Mucosa of descending colon (tissue), 3 donors: Measurements from ENCODE around the gene CNST. TPM values are rescaled to one million over a fixed set of nuclear protein-coding genes. Genes with fewer than 3 reads are reported as not detected.

Experiments
- ATAC-seq: fragments of 200-7000 bp; cut with Tn5 transposase; one replicate; pipeline ENCODE4 v1.9.1; 2020; ENCODE audit warnings: mild to moderate bottlenecking, moderate library complexity
- DNase-seq, 3 donors: peaks; one replicate each; pipeline ENCODE4 v3.0.0-alpha.2; 2020
- H3K36me3 ChIP-seq: fragments of 200-600 bp; one replicate; pipeline ENCODE4 v1.8.0; 2021; ENCODE audit warnings: low read depth, mild to moderate bottlenecking
- H3K4me1 ChIP-seq: fragments of 200-600 bp; one replicate; pipeline ENCODE4 v1.8.0; 2021; ENCODE audit warnings: low read depth, mild to moderate bottlenecking
- H3K4me3 ChIP-seq: fragments of 200-600 bp; one replicate; pipeline ENCODE4 v1.8.0; 2021; ENCODE audit warnings: mild to moderate bottlenecking
- H3K9me3 ChIP-seq: fragments of 200-600 bp; one replicate; pipeline ENCODE4 v1.8.0; 2021; ENCODE audit warnings: mild to moderate bottlenecking
- intact Hi-C, 2 donors: fragments of 100-400 bp; cut with DNase I in 1 of 2; cut with micrococcal nuclease in 1 of 2; formaldehyde crosslinking; loops; one replicate each; pipeline versions ENCODE4 v1.11.0 to v1.11.1; 2022; cut with DNase I, micrococcal nuclease
- total RNA-seq, 3 donors: library from RNA; stranded (reverse); fragmentation: NEBNext Ultra II Directional in 2 of 3; extraction: Animal tissue kit (Norgen Biotek cat#: 25700) in 2 of 3; gene quantifications; one replicate each; pipeline versions ENCODE4 v1.2.1 to v1.2.4, GENCODE V29; 2021 to 2023
- TF ChIP-seq, protein P1 (sequence below): fragments of 200-600 bp; IDR thresholded peaks from one replicate; pipeline ENCODE4 v1.8.0; 2022; ENCODE audit warnings: antibody characterized with exemption, mild to moderate bottlenecking
- donor health status: DM: no; HTN: no; CAD: no; lungs with moderate emphysema.
- donor health status: DM: no; HTN: no; CAD: no.
- donor health status: DM: no; HTN: yes; CAD: no.

Gene CNST
- total RNA-seq, 3 donors from 2014 or later, result 31.6 to 47.7 (median 44.6) TPM

DNA sequence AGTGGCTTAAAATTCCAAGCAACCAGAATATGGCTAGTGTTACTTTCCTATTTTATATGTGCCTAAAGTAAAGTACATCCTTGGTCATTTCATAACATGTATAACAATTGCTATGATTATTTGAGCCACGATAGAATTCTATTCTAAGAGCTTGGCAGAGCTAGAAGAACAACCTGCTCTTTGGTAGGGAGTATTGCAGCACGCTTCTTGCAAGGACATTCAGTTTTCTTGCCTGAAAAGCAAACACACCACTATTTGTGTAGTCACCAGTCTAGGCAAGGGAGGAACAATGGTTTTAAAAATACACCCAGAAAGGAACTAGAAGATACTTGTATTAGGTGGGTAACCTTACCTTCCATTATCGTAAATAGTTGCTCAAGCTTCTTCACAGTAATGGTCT, 51.5 kb downstream of the CNST start:
- DNase-seq, result no peak
- H3K4me3 ChIP-seq, result no peak overlapping the region
- no peaks in the 10 kb centered on the region for H3K36me3 ChIP-seq
- peak; percentile 36 for ATAC-seq
- TF ChIP-seq, protein P1, sequence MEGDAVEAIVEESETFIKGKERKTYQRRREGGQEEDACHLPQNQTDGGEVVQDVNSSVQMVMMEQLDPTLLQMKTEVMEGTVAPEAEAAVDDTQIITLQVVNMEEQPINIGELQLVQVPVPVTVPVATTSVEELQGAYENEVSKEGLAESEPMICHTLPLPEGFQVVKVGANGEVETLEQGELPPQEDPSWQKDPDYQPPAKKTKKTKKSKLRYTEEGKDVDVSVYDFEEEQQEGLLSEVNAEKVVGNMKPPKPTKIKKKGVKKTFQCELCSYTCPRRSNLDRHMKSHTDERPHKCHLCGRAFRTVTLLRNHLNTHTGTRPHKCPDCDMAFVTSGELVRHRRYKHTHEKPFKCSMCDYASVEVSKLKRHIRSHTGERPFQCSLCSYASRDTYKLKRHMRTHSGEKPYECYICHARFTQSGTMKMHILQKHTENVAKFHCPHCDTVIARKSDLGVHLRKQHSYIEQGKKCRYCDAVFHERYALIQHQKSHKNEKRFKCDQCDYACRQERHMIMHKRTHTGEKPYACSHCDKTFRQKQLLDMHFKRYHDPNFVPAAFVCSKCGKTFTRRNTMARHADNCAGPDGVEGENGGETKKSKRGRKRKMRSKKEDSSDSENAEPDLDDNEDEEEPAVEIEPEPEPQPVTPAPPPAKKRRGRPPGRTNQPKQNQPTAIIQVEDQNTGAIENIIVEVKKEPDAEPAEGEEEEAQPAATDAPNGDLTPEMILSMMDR, result no peak
- H3K4me1 ChIP-seq, result no peaks in the 10 kb centered on the region
- intact Hi-C loops, result no loop called here
- H3K9me3 ChIP-seq, result no peaks in the 10 kb centered on the region

DNA sequence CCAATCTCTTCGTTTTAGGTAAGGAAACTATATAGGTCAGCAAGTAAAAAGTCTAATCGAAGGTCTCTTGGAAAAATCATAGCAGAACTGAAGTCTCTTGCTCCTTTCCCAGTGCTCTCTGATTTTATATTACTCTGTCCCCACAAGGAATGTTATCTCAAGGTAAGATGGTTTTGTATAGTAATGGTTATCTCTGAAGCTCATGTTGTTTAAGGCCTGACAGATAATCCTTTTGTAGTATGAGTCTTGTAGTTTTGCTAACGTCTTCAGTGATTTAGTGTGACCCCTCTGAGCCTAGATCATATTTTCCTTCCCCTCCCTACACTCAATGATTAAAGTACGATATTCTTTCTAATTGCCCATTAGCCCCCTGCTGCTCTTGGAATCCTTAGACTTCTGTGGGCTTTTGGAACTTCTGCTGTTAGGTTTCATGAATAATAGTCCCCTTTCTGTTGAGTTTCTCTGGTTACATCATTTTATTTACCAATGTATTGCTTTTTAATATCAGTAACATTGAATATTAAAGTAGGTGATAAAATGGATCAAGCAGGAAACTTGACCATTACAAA, 52.1 kb downstream of the CNST start:
- intact Hi-C loops, result no loop called here
- ATAC-seq, result no peak

DNA sequence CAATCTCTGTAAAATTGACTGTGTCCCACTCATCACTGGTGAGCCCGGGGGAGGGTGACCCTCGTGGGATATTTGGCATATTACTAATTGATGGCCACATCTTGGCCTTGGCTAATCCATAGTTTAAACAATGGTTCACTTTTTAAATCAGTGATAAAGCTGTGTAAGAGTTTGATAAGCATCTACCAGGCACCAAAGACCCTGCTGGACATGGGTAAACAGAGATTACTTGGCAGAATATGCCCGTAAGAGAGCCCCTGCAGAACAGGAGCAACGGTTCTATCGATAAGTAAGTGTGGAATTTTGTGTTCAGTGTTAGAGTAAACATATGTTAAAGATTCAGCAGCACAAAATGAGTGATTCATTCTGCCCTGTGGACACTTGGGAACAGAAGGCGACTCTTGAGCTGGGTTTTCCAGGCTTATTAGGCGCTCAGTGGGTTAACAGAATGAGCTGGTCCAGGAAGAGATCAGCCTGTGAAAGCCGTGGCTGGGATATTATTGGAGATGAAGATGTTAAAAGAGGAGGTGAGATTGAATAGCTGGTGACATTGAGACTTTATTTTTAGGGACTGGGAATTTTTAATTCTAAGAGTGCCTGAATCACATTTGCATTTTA, 55.9 kb downstream of the CNST start:
- no peak for ATAC-seq
- H3K4me1 ChIP-seq, result no peaks in the 10 kb centered on the region
- no peak for DNase-seq
- no peaks in the 10 kb centered on the region for H3K9me3 ChIP-seq
- TF ChIP-seq, protein P1, result no peak
- intact Hi-C loops, result no loop called here
- H3K4me3 ChIP-seq, result no peak overlapping the region
- no peaks in the 10 kb centered on the region for H3K36me3 ChIP-seq

More for the DNA sequence above, 52.1 kb downstream of the CNST start:
- Histone ChIP-seq H3K4me3 (no peak overlapping the region), H3K4me1 (no peaks in the 10 kb centered on the region), H3K36me3 (no peaks in the 10 kb centered on the region), H3K9me3 (no peaks in the 10 kb centered on the region)
- TF ChIP-seq, protein P1, result no peak
- DNase-seq, result no peak

DNA sequence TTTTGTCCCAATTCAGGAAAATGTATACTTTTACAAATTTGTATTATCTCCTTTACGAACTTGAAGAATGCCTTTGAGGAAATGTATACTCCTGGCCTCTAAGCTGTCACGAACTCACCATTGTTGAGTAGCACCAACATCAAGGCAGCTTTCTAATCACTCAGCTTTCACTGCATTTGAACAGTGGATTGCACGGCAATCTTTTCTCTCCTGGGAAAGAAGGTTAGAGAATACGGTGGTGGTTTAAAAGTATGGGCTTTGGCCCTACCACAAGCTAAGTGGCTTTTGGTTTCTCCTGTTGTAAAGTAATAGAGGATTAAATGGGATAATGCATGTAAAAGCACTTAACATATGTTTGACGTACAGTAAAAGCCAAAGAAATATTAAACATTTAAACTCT, 57.8 kb downstream of the CNST start:
- DNase-seq, result no peak
- Histone ChIP-seq H3K36me3 (no peaks in the 10 kb centered on the region), H3K9me3 (no peaks in the 10 kb centered on the region), H3K4me3 (no peak overlapping the region), H3K4me1 (no peaks in the 10 kb centered on the region)
- TF ChIP-seq, protein P1, result no peak
- no peak for ATAC-seq
- intact Hi-C loops, result no loop called here

DNA sequence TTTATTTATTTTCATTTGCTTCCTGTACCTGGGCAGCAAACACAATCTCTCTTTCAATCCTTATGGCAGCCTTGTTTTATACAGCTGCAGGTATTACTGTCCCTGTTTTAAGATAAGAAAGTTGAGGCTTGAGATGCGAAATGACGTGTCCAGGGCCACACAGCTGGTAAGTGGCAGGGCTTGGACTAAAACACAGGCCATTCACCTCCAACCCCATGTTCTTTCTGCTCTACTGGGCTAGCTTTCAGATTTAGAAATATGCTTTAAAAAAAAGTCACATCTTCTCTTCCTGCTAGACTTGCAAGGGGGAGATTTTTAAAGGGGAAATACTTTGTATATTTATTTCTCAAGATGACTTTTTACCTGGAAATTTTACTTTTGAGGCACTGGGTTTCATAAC, 62.8 kb downstream of the CNST start:
- Histone ChIP-seq H3K36me3 (no peaks in the 10 kb centered on the region), H3K4me1 (no peaks in the 10 kb centered on the region), H3K4me3 (no peak overlapping the region), H3K9me3 (no peaks in the 10 kb centered on the region)
- intact Hi-C loops, result no loop called here
- ATAC-seq (no peak), DNase-seq (no peak)
- TF ChIP-seq, protein P1, result no peak
